ENCODE measurements around the gene C5orf46. TPM values are rescaled to one million over a fixed set of nuclear protein-coding genes. Genes with fewer than 3 reads are reported as not detected.

The C5orf46 gene
- not detected for total RNA-seq

DNA sequence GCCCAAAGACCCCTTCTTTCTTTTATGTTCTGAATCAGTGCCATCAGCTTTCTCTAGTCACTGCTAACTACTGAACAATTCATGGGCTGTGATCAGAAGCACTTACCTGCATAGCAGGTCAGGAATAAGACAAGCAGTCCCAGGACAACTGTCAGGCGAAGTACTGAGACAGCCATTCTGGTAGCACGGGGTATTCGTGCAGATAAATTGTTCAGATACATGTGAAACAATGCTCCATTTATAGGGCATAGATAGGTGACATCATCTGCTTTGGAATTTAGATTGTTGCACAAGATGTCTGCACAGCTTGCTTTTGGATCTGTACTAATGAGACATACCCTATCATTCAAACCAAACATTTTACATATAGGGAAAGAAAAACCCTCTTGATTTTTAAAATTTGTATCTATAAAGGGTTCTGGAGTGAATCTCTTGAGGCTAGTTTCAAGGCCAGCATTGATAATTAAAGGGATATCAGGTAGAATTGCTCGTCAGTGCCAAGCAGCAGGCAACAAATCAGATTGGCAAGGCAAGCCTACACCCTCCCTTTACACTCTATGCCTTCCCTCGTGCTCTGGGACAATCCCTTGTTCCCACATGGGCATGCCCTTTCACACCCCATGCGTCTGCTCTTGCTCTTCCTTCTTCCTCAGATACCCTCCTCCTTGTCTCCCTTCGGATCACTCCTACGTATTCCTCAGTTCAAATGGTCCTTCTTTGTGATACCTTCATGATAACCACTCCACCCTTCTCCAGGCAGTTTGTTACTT, at the start of gene C5orf46:
TSS of gene C5orf46 (minus strand) at position 213 of the 770 bp plus-strand sequence. CDS start at position 176, 37 bp downstream.

GRCh38 chr5:147878066-147878759, 28.1 kb downstream of the C5orf46 start, which contains the start of gene SCGB3A2:
TSS of gene SCGB3A2 (plus strand) at chr5:147878711. CDS start at chr5:147878804, 93 bp downstream.

Other genes with a start within 250 kb of the C5orf46 start
- under 1 TPM; 0.35 to 0.48 TPM for gene JAKMIP2, start 123.8 kb downstream of the C5orf46 start, total RNA-seq
- gene SPINK1, start 74.9 kb downstream of the C5orf46 start, total RNA-seq = not detected
- gene SCGB3A2, start 27.8 kb downstream of the C5orf46 start, total RNA-seq = not detected
- gene SPINK5, start 157.4 kb upstream of the C5orf46 start, total RNA-seq = not detected

Measured in activated naive CD4-positive, alpha-beta T cell treated with anti-CD3 and anti-CD28 coated beads, Interleukin-2, amount 10 ng/mL, durations not matched to agents 5 hours and 36 hours (primary cell).